WTC11 (cell line): ENCODE data around the gene MIS18BP1. TPM values are rescaled to one million over a fixed set of nuclear protein-coding genes. Genes with fewer than 3 reads are reported as not detected.

Experiments
- ATAC-seq: fragments of 200-7000 bp; cut with Tn5 transposase; 2 replicates; pipeline ENCODE4 v1.10.0; 2021; ENCODE audit warnings: mild to moderate bottlenecking, moderate library complexity
- CTCF ChIA-PET: fragments of 300-600 bp; sonication (Branson Sonifier 250); formaldehyde crosslinking; loops from one replicate; lab custom pipeline; 2021; ENCODE audit warnings: antibody characterized with exemption; lab: Charles Lee
- POLR2A ChIA-PET: fragments of 350-600 bp; sonication (Branson Sonifier 250); formaldehyde crosslinking; loops from one replicate; lab custom pipeline; 2021; ENCODE audit warnings: antibody characterized with exemption; lab: Charles Lee
- DNase-seq: peaks from one replicate; pipeline ENCODE4 v3.0.0; 2021; ENCODE audit warnings: low spot score
- H3K27ac Mint-ChIP-seq: 2 replicates; pipeline ENCODE4 v1.8.0; 2021; ENCODE audit warnings: mixed read lengths
- H3K27me3 Mint-ChIP-seq: 2 replicates; pipeline ENCODE4 v1.8.0; 2021; ENCODE audit warnings: low read depth, mild to moderate bottlenecking, moderate library complexity, mixed read lengths
- H3K36me3 Mint-ChIP-seq: 2 replicates; pipeline ENCODE4 v1.8.0; 2021; ENCODE audit warnings: mixed read lengths
- H3K4me1 Mint-ChIP-seq: 2 replicates; pipeline ENCODE4 v1.8.0; 2022; ENCODE audit warnings: mixed read lengths
- H3K4me3 Mint-ChIP-seq: 2 replicates; pipeline ENCODE4 v1.8.0; 2021; ENCODE audit warnings: mild to moderate bottlenecking, moderate library complexity, mixed read lengths
- H3K9me3 Mint-ChIP-seq: 2 replicates; pipeline ENCODE4 v1.8.0; 2021; ENCODE audit warnings: mixed read lengths
- CREM ChIP-seq: sonication (generic); formaldehyde crosslinking; IDR thresholded peaks from 2 replicates; pipeline ENCODE4 v1.8.1; 2022; ENCODE audit warnings: mild to moderate bottlenecking, missing genetic modification reagents, moderate library complexity
- ESRRA ChIP-seq: sonication (generic); formaldehyde crosslinking; IDR thresholded peaks from 2 replicates; pipeline ENCODE4 v1.8.1; 2022; ENCODE audit warnings: mild to moderate bottlenecking, missing genetic modification reagents, borderline replicate concordance
- ETV6 ChIP-seq: sonication (generic); formaldehyde crosslinking; IDR thresholded peaks from 2 replicates; pipeline ENCODE4 v1.8.1; 2022; ENCODE audit warnings: mild to moderate bottlenecking, missing genetic modification reagents
- FOXK1 ChIP-seq: sonication (generic); formaldehyde crosslinking; IDR thresholded peaks from 2 replicates; pipeline ENCODE4 v1.8.0; 2022; ENCODE audit warnings: mild to moderate bottlenecking, moderate library complexity, missing genetic modification reagents
- NFYB ChIP-seq: sonication (generic); formaldehyde crosslinking; conservative IDR thresholded peaks from 2 replicates; pipeline ENCODE4 v1.8.0; 2022; ENCODE audit warnings: low read depth, missing genetic modification reagents
- NR1H2 ChIP-seq: sonication (generic); formaldehyde crosslinking; IDR thresholded peaks from 2 replicates; pipeline ENCODE4 v1.9.0; 2021; ENCODE audit warnings: mild to moderate bottlenecking, moderate library complexity, missing genetic modification reagents
- NR3C1 ChIP-seq: sonication (generic); formaldehyde crosslinking; conservative IDR thresholded peaks from 2 replicates; pipeline ENCODE4 v1.8.1; 2023; ENCODE audit warnings: low read depth, mild to moderate bottlenecking, missing genetic modification reagents
- ZBTB21 ChIP-seq: sonication (generic); formaldehyde crosslinking; IDR thresholded peaks from 2 replicates; pipeline ENCODE4 v1.8.1; 2023; ENCODE audit warnings: mild to moderate bottlenecking, missing genetic modification reagents, borderline replicate concordance
- ZNF219 ChIP-seq: sonication (generic); formaldehyde crosslinking; IDR thresholded peaks from 2 replicates; pipeline ENCODE4 v1.8.0; 2023; ENCODE audit warnings: missing genetic modification reagents, mild to moderate bottlenecking, borderline replicate concordance
- ZNF232 ChIP-seq: sonication (generic); formaldehyde crosslinking; IDR thresholded peaks from 2 replicates; pipeline ENCODE4 v1.8.0; 2022; ENCODE audit warnings: mild to moderate bottlenecking, missing genetic modification reagents
- ZNF423 ChIP-seq: fragments of 250-450 bp; sonication (Bioruptor Pico); IDR thresholded peaks from 2 replicates; pipeline ENCODE4 v2.1.2; 2022; ENCODE audit warnings: mild to moderate bottlenecking, moderate library complexity
- ZNF671 ChIP-seq: fragments of 250-450 bp; sonication (Bioruptor Pico); IDR thresholded peaks from 2 replicates; pipeline ENCODE4 v1.8.0; 2021; ENCODE audit warnings: mild to moderate bottlenecking
- total RNA-seq: library from RNA; stranded (reverse); gene quantifications from 3 replicates; pipeline ENCODE4 v1.2.3, GENCODE V29; 2021
- TF ChIP-seq, protein P1 (sequence below): sonication (generic); formaldehyde crosslinking; IDR thresholded peaks from 2 replicates; pipeline ENCODE4 v1.8.1; 2023; ENCODE audit warnings: mild to moderate bottlenecking, moderate library complexity, missing genetic modification reagents
- TF ChIP-seq, protein P2 (sequence below): sonication (generic); formaldehyde crosslinking; IDR thresholded peaks from 2 replicates; pipeline ENCODE4 v1.8.1; 2023; ENCODE audit warnings: mild to moderate bottlenecking, missing genetic modification reagents
- TF ChIP-seq, protein P3 (sequence below): sonication (generic); formaldehyde crosslinking; IDR thresholded peaks from 2 replicates; pipeline ENCODE4 v1.8.0; 2022; ENCODE audit warnings: mild to moderate bottlenecking, missing genetic modification reagents
- TF ChIP-seq, protein P4 (sequence below): sonication (generic); formaldehyde crosslinking; IDR thresholded peaks from 2 replicates; pipeline ENCODE4 v1.8.0; 2022; ENCODE audit warnings: mild to moderate bottlenecking, missing genetic modification reagents
- TF ChIP-seq, protein P5 (sequence below): sonication (generic); formaldehyde crosslinking; IDR thresholded peaks from 2 replicates; pipeline ENCODE4 v1.8.1; 2022; ENCODE audit warnings: mild to moderate bottlenecking, missing genetic modification reagents, moderate library complexity, borderline replicate concordance
- TF ChIP-seq, protein P6 (sequence below): sonication (generic); formaldehyde crosslinking; IDR thresholded peaks from 2 replicates; pipeline ENCODE4 v1.8.0; 2023; ENCODE audit warnings: missing genetic modification reagents
- TF ChIP-seq, protein P7 (sequence below): fragments of 250-450 bp; sonication (Bioruptor Pico); IDR thresholded peaks from 2 replicates; pipeline ENCODE4 v1.9.0; 2021; ENCODE audit warnings: mild to moderate bottlenecking

Gene MIS18BP1
- total RNA-seq, 1 experiment from 2014 or later = 65.7 TPM

DNA sequence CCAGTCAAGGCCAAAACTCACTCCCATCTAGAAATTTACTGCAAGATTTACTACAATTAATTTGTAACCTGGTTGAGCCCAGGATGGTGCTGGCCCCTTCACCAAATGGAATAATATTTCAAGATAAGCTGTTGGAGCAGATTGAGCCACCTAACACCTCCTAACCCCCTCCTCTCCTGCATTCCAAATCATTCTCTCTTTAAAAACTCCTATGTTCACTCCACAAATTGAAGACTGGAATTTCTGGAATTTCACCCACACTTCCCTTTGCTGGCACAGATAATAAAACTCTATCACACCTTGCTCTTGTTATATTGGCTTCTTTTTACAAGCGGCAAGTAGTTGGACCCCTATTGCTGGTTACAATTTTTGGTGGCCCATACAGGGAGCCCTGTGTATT, 41.7 kb downstream of the MIS18BP1 start:
- ATAC-seq = no peak; the same call in 1 of the 2 replicates
- peak overlapping the region; percentile 66 for H3K27ac Mint-ChIP-seq
- H3K4me1 Mint-ChIP-seq = peaks cover 20% of the 10 kb centered on the region
- CTCF ChIA-PET = no interaction called here
- peaks cover 67% of the 10 kb centered on the region for H3K36me3 Mint-ChIP-seq
- no peak overlapping the region for H3K4me3 Mint-ChIP-seq
- H3K9me3 Mint-ChIP-seq = peaks cover 7% of the 10 kb centered on the region
- TF ChIP-seq ZNF232 (CRISPR knock-in tag) = no peak
- TF ChIP-seq NR3C1 = no peak
- TF ChIP-seq, protein P1, sequence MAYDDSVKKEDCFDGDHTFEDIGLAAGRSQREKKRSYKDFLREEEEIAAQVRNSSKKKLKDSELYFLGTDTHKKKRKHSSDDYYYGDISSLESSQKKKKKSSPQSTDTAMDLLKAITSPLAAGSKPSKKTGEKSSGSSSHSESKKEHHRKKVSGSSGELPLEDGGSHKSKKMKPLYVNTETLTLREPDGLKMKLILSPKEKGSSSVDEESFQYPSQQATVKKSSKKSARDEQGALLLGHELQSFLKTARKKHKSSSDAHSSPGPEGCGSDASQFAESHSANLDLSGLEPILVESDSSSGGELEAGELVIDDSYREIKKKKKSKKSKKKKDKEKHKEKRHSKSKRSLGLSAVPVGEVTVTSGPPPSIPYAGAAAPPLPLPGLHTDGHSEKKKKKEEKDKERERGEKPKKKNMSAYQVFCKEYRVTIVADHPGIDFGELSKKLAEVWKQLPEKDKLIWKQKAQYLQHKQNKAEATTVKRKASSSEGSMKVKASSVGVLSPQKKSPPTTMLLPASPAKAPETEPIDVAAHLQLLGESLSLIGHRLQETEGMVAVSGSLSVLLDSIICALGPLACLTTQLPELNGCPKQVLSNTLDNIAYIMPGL (CRISPR knock-in tag) = no peak
- TF ChIP-seq NFYB (CRISPR knock-in tag) = no peak
- TF ChIP-seq, protein P2, sequence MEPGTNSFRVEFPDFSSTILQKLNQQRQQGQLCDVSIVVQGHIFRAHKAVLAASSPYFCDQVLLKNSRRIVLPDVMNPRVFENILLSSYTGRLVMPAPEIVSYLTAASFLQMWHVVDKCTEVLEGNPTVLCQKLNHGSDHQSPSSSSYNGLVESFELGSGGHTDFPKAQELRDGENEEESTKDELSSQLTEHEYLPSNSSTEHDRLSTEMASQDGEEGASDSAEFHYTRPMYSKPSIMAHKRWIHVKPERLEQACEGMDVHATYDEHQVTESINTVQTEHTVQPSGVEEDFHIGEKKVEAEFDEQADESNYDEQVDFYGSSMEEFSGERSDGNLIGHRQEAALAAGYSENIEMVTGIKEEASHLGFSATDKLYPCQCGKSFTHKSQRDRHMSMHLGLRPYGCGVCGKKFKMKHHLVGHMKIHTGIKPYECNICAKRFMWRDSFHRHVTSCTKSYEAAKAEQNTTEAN (CRISPR knock-in tag) = no peak
- TF ChIP-seq, protein P3, sequence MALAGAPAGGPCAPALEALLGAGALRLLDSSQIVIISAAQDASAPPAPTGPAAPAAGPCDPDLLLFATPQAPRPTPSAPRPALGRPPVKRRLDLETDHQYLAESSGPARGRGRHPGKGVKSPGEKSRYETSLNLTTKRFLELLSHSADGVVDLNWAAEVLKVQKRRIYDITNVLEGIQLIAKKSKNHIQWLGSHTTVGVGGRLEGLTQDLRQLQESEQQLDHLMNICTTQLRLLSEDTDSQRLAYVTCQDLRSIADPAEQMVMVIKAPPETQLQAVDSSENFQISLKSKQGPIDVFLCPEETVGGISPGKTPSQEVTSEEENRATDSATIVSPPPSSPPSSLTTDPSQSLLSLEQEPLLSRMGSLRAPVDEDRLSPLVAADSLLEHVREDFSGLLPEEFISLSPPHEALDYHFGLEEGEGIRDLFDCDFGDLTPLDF (CRISPR knock-in tag) = no peak
- TF ChIP-seq, protein P4, sequence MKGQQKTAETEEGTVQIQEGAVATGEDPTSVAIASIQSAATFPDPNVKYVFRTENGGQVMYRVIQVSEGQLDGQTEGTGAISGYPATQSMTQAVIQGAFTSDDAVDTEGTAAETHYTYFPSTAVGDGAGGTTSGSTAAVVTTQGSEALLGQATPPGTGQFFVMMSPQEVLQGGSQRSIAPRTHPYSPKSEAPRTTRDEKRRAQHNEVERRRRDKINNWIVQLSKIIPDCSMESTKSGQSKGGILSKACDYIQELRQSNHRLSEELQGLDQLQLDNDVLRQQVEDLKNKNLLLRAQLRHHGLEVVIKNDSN (CRISPR knock-in tag) = no peak
- no peak for TF ChIP-seq NR1H2 (CRISPR knock-in tag)
- no peak for TF ChIP-seq ETV6 (CRISPR knock-in tag)
- TF ChIP-seq ZNF219 = no peak
- no peak for TF ChIP-seq FOXK1
- TF ChIP-seq, protein P5, sequence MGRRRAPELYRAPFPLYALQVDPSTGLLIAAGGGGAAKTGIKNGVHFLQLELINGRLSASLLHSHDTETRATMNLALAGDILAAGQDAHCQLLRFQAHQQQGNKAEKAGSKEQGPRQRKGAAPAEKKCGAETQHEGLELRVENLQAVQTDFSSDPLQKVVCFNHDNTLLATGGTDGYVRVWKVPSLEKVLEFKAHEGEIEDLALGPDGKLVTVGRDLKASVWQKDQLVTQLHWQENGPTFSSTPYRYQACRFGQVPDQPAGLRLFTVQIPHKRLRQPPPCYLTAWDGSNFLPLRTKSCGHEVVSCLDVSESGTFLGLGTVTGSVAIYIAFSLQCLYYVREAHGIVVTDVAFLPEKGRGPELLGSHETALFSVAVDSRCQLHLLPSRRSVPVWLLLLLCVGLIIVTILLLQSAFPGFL (CRISPR knock-in tag) = no peak
- TF ChIP-seq, protein P6, sequence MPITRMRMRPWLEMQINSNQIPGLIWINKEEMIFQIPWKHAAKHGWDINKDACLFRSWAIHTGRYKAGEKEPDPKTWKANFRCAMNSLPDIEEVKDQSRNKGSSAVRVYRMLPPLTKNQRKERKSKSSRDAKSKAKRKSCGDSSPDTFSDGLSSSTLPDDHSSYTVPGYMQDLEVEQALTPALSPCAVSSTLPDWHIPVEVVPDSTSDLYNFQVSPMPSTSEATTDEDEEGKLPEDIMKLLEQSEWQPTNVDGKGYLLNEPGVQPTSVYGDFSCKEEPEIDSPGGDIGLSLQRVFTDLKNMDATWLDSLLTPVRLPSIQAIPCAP (CRISPR knock-in tag) = no peak
- TF ChIP-seq, all 79 proteins: peak for 0
- no peaks in the 10 kb centered on the region for H3K27me3 Mint-ChIP-seq
- DNase-seq = no peak
- POLR2A ChIA-PET = interaction anchor here (0.9 kb wide), 1 partner anchor 10 kb away, joined by 3 read pairs; no protein-coding TSS in a partner anchor

DNA sequence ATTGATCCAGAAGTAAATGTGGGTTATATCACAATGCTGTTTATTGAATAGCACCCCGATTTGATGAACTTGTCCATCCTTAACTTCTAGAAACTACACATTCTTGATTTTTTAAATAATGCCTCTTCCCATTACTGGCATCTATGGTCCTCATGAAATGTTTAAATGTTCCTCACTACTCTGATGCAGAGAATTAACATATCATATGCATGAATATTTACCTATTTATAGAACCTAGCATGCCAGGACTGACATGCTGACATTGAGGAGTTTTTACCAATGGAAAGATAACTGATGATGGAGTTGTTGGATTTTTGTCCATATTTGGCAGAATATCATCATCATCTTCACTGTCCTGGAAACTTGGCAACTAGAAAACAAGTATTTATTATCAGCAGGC, 42.8 kb downstream of the MIS18BP1 start:
- POLR2A ChIA-PET = no interaction called here
- CTCF ChIA-PET = no interaction called here
- H3K36me3 Mint-ChIP-seq = peaks cover 67% of the 10 kb centered on the region

More for the DNA sequence above, 42.8 kb downstream of the MIS18BP1 start:
- DNase-seq (no peak), ATAC-seq (no peak)
- Mint-ChIP-seq H3K4me3 (no peak overlapping the region), H3K9me3 (peaks cover 7% of the 10 kb centered on the region), H3K27me3 (no peaks in the 10 kb centered on the region), H3K4me1 (peaks cover 20% of the 10 kb centered on the region), H3K27ac (no peak overlapping the region)
- TF ChIP-seq, protein P7, sequence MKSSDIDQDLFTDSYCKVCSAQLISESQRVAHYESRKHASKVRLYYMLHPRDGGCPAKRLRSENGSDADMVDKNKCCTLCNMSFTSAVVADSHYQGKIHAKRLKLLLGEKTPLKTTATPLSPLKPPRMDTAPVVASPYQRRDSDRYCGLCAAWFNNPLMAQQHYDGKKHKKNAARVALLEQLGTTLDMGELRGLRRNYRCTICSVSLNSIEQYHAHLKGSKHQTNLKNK (CRISPR knock-in tag) = no peak
- TF ChIP-seq, protein P2 (CRISPR knock-in tag) = no peak
- TF ChIP-seq ZNF219 (no peak), ESRRA (no peak), ZBTB21 (CRISPR knock-in tag) (no peak), ZNF671 (CRISPR knock-in tag) (no peak), ZNF423 (CRISPR knock-in tag) (no peak), CREM (CRISPR knock-in tag) (no peak)
